Measurements from ENCODE around the gene SRSF4. TPM values are rescaled to one million over a fixed set of nuclear protein-coding genes. Genes with fewer than 3 reads are reported as not detected.

The SRSF4 gene
- total and polyA plus RNA-seq, 9 of the 15 experiments (the other 6 are each of a cell fraction or from before 2014, with no cell fraction given) = 15.9 to 132 (median 82.0) TPM

GRCh38 chr1:29112705-29113412 is 68.8 kb downstream of the SRSF4 start:
- H2AFZ ChIP-seq (ENCODE audit: low read depth, low read length) = no peak overlapping the region
- no peak overlapping the region for H3K27ac ChIP-seq (ENCODE audit: extremely low read depth, low read depth, low read length)
- intact Hi-C loops (cut with micrococcal nuclease) (no loop called here), in situ Hi-C loops (cut with MboI) (no loop called here)
- ChIA-PET CTCF (ENCODE audit: low intra/inter-chr PET ratio) (no interaction called here), POLR2A (interaction anchor here (0.6 to 3.1 kb wide), 11 partner anchors 9 to 1775 kb away, joined by 3 to 16 read pairs (median 3); partner anchors contain the start of gene TMEM200B)
- H3K9ac ChIP-seq (ENCODE audit: insufficient read depth in 1 of 2, low read depth in 2 of 2, low read length in 2 of 2) = no peak overlapping the region
- H4K20me1 ChIP-seq (replicated peaks; ENCODE audit: control insufficient read depth, insufficient read depth, low read length) = no peaks in the 10 kb centered on the region
- H3K4me2 ChIP-seq (ENCODE audit: insufficient read depth, low read length) = no peak overlapping the region
- no peaks in the 10 kb centered on the region for H3K9me1 ChIP-seq (ENCODE audit: control insufficient read depth, insufficient read depth, low read length)
- no TSS peak for BruUV-seq (replicated peaks)
- H3K27me3 ChIP-seq (ENCODE audit: control insufficient read depth in 2 of 2, insufficient read depth in 2 of 2, low read length in 2 of 2) = no peaks in the 10 kb centered on the region
- WGBS (ENCODE audit: insufficient coverage, low coverage, missing lambda C conversion rate) = 85% methylated on average over 7 of the region's 7 CpGs
- FAIRE-seq (no peak), ATAC-seq (no peak), DNase-seq (ENCODE audit: extremely low read depth in 1 of 4, low spot score in 3 of 4) (no peak)
- TF ChIP-seq FOXP1 (CRISPR knock-in tag; IDR thresholded peaks at IDR 0.05) (no peak), PTBP1 (IDR thresholded peaks at IDR 0.05; ENCODE audit: low read depth, low read length) (no peak), PBX2 (CRISPR knock-in tag; IDR thresholded peaks at IDR 0.05; ENCODE audit: low read depth) (no peak), PBX2 (tag; conservative IDR thresholded peaks at IDR 0.05; ENCODE audit: low read depth) (no peak), FOXM1 (IDR thresholded peaks at IDR 0.05; ENCODE audit: low read depth) (no peak), FOXM1 (CRISPR knock-in tag; IDR thresholded peaks at IDR 0.05; ENCODE audit: low read depth) (no peak), SMARCE1 (IDR thresholded peaks at IDR 0.05) (no peak), SRSF1 (IDR thresholded peaks at IDR 0.05; ENCODE audit: low read depth, low read length) (no peak), CBX8 (IDR thresholded peaks at IDR 0.05; ENCODE audit: borderline replicate concordance, extremely low read depth, low read depth, low read length, poor library complexity, severe bottlenecking) (no peak), EP300 (IDR thresholded peaks at IDR 0.05; ENCODE audit: low read length) (no peak), SMAD3 (CRISPR knock-in tag; conservative IDR thresholded peaks at IDR 0.05) (no peak)
- TF ChIP-seq, protein P1, sequence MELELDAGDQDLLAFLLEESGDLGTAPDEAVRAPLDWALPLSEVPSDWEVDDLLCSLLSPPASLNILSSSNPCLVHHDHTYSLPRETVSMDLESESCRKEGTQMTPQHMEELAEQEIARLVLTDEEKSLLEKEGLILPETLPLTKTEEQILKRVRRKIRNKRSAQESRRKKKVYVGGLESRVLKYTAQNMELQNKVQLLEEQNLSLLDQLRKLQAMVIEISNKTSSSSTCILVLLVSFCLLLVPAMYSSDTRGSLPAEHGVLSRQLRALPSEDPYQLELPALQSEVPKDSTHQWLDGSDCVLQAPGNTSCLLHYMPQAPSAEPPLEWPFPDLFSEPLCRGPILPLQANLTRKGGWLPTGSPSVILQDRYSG (tag; conservative IDR thresholded peaks at IDR 0.05; ENCODE audit: low read depth) = no peak
- H3K4me1 ChIP-seq (replicated peaks in 1 of 2; ENCODE audit: control insufficient read depth in 2 of 2, insufficient read depth in 2 of 2, low read length in 2 of 2) = no peaks in the 10 kb centered on the region
- no peak overlapping the region for H3K4me3 ChIP-seq
- peaks cover 80% of the 10 kb centered on the region for H3K36me3 ChIP-seq (ENCODE audit: control insufficient read depth, insufficient read depth, low read length)
- H3K9me3 ChIP-seq (replicated peaks; ENCODE audit: control insufficient read depth, insufficient read depth, low read depth, low read length) = no peaks in the 10 kb centered on the region; the same call in 1 of the 2 replicates
- no peaks in the 10 kb centered on the region for H3K79me2 ChIP-seq (ENCODE audit: control insufficient read depth, insufficient read depth, low read length)

Measured in K562 (cell line).